HepG2 (cell line): ENCODE measurements around the gene TMEM198. TPM values are rescaled to one million over a fixed set of nuclear protein-coding genes. Genes with fewer than 3 reads are reported as not detected.
A peak's percentile ranks its signal among the peaks of the same experiment; 100 is the strongest.

ENCODE experiments used
- ATAC-seq: fragments of 200-7000 bp; cut with Tn5 transposase; 3 replicates; pipeline ENCODE4 v1.9.1; 2020; ENCODE audit warnings: mild to moderate bottlenecking, moderate library complexity
- BruUV-seq: library from RNA; stranded (reverse); fragments of 400-500 nt; replicated peaks from 2 replicates; lab custom pipeline; 2021; lab: Mats Ljungman, UMichigan
- CTCF ChIA-PET: fragments of 300-600 bp; formaldehyde crosslinking; extraction: SDS; loops from one replicate; lab custom pipeline; 2021; ENCODE audit warnings: low total read pairs, inconsistent platforms, low intra/inter-chr PET ratio; lab: Yijun Ruan, JAX
- POLR2A ChIA-PET: fragments of 350-600 bp; sonication (Branson Sonifier 250); formaldehyde crosslinking; loops from one replicate; lab custom pipeline; 2020; ENCODE audit warnings: antibody characterized with exemption, inconsistent platforms; lab: Yijun Ruan, JAX
- DNase-seq: peaks from one replicate; pipeline ENCODE4 v3.0.0-alpha.2; 2015; ENCODE audit warnings: low spot score
- FAIRE-seq: peaks from 3 replicates; lab custom pipeline; 2011; peaks lifted over from hg19 to GRCh38; lab: Jason Lieb, UNC
- H2AFZ ChIP-seq: one replicate; pipeline ENCODE4 v1.6.1; 2011; ENCODE audit warnings: low read length, inconsistent platforms
- H3K27ac ChIP-seq: fragments of 300-600 bp; 3 replicates; pipeline ENCODE4 v1.8.0; 2011; ENCODE audit warnings: mixed run types, mild to moderate bottlenecking, mixed read lengths, low read length, inconsistent platforms; ENCODE audit not compliant: insufficient read depth; ENCODE audit errors: extremely low read length
- H3K27me3 ChIP-seq, 2 experiments: fragments of 200-600 bp in 1 of 2; 2 replicates in 1 of 2; 3 replicates in 1 of 2; pipeline versions ENCODE4 v1.6.0 to v1.8.0; 2011; ENCODE audit warnings: low read length in 2 of 2, mild to moderate bottlenecking in 2 of 2, moderate library complexity in 2 of 2, inconsistent platforms in 1 of 2; ENCODE audit not compliant: insufficient read depth in 2 of 2, control insufficient read depth in 1 of 2
- H3K36me3 ChIP-seq, 2 experiments: fragments of 200-600 bp in 1 of 2; replicated peaks in 1 of 2; 2 replicates in 1 of 2; 3 replicates in 1 of 2; pipeline versions ENCODE4 v1.5.1 to v1.8.0; 2011; ENCODE audit warnings: low read length in 2 of 2, inconsistent platforms in 1 of 2; ENCODE audit not compliant: insufficient read depth in 2 of 2, control insufficient read depth in 1 of 2
- H3K4me1 ChIP-seq: 2 replicates; pipeline ENCODE4 v1.5.1; 2012; ENCODE audit warnings: low read length, inconsistent platforms; ENCODE audit not compliant: insufficient read depth
- H3K4me2 ChIP-seq: 2 replicates; pipeline ENCODE4 v1.6.0; 2011; ENCODE audit warnings: low read depth, low read length, inconsistent platforms
- H3K4me3 ChIP-seq, 3 experiments: fragments of 200-600 bp in 1 of 3; sonication (generic), shearing (Covaris generic) in 1 of 3; replicated peaks in 1 of 3; 2 replicates each; pipeline ENCODE4 v1.5.1; 2011 to 2016; ENCODE audit warnings: low read length in 3 of 3, inconsistent platforms in 2 of 3, low read depth in 2 of 3, mild to moderate bottlenecking in 2 of 3, control low read depth in 1 of 3, mixed read lengths in 1 of 3; ENCODE audit not compliant: insufficient read depth in 1 of 3
- H3K79me2 ChIP-seq: one replicate; pipeline ENCODE4 v1.6.1; 2011; ENCODE audit warnings: low read length, inconsistent platforms; ENCODE audit not compliant: insufficient read depth
- H3K9ac ChIP-seq: 2 replicates; pipeline ENCODE4 v1.6.0; 2011; ENCODE audit warnings: mild to moderate bottlenecking, low read depth, low read length, inconsistent platforms; ENCODE audit not compliant: insufficient read depth
- H3K9me3 ChIP-seq: 2 replicates; pipeline ENCODE4 v1.5.1; 2012; ENCODE audit warnings: mild to moderate bottlenecking, low read length
- H4K20me1 ChIP-seq: 2 replicates; pipeline ENCODE4 v1.6.0; 2011; ENCODE audit warnings: inconsistent platforms, mild to moderate bottlenecking, low read length, moderate library complexity; ENCODE audit not compliant: insufficient read depth
- DMAP1 ChIP-seq: IDR thresholded peaks from 2 replicates; pipeline ENCODE4 v1.6.1; 2016
- ERF ChIP-seq: IDR thresholded peaks from 2 replicates; pipeline ENCODE4 v1.6.1; 2018; ENCODE audit warnings: missing biosample characterization, missing genetic modification reagents
- EZH2 ChIP-seq: conservative IDR thresholded peaks from 2 replicates; pipeline ENCODE4 v1.6.1; 2012; ENCODE audit warnings: mild to moderate bottlenecking, low read depth, low read length, moderate library complexity
- HNF4A ChIP-seq: sonication (generic); formaldehyde crosslinking; IDR thresholded peaks from 2 replicates; pipeline ENCODE4 v1.4.0; 2020; ENCODE audit warnings: missing genetic modification reagents
- KLF15 ChIP-seq: sonication (generic); formaldehyde crosslinking; IDR thresholded peaks from 2 replicates; pipeline ENCODE4 v1.8.1; 2023; ENCODE audit warnings: borderline replicate concordance, mild to moderate bottlenecking, inconsistent platforms, missing genetic modification reagents, mixed read lengths
- MTA1 ChIP-seq: sonication (generic); formaldehyde crosslinking; IDR thresholded peaks from 2 replicates; pipeline ENCODE4 v1.4.0; 2020; ENCODE audit warnings: missing genetic modification reagents, mild to moderate bottlenecking, borderline replicate concordance
- NFE2 ChIP-seq: sonication (generic); formaldehyde crosslinking; IDR thresholded peaks from 2 replicates; pipeline ENCODE4 v1.4.0; 2020; ENCODE audit warnings: missing genetic modification reagents
- NFIC ChIP-seq: IDR thresholded peaks from 2 replicates; pipeline ENCODE4 v1.6.1; 2012; ENCODE audit warnings: mild to moderate bottlenecking, low read length, inconsistent platforms
- PTBP1 ChIP-seq: fragments of 200-400 bp; formaldehyde crosslinking; IDR thresholded peaks from 2 replicates; pipeline ENCODE4 v1.6.1; 2018; ENCODE audit warnings: low read length, low read depth; ENCODE audit not compliant: poor library complexity, severe bottlenecking
- YEATS2 ChIP-seq: sonication (generic); formaldehyde crosslinking; IDR thresholded peaks from 2 replicates; pipeline ENCODE4 v1.4.0; 2020; ENCODE audit warnings: missing genetic modification reagents, borderline replicate concordance
- ZFP37 ChIP-seq: sonication (generic); formaldehyde crosslinking; IDR thresholded peaks from 2 replicates; pipeline ENCODE4 v1.4.0; 2020; ENCODE audit warnings: missing genetic modification reagents, borderline replicate concordance
- ZNF10 ChIP-seq: sonication (generic); formaldehyde crosslinking; IDR thresholded peaks from 2 replicates; pipeline ENCODE4 v1.4.0; 2020; ENCODE audit warnings: mild to moderate bottlenecking, low read depth, missing genetic modification reagents, borderline replicate concordance
- ZNF230 ChIP-seq: sonication (generic); formaldehyde crosslinking; IDR thresholded peaks from 2 replicates; pipeline ENCODE4 v1.4.0; 2020; ENCODE audit warnings: mild to moderate bottlenecking, missing genetic modification reagents
- ZNF720 ChIP-seq: sonication (generic); formaldehyde crosslinking; IDR thresholded peaks from 2 replicates; pipeline ENCODE4 v1.4.0; 2020; ENCODE audit warnings: missing genetic modification reagents
- ZNF768 ChIP-seq: sonication (generic); formaldehyde crosslinking; IDR thresholded peaks from 2 replicates; pipeline ENCODE4 v1.4.0; 2020; ENCODE audit warnings: missing genetic modification reagents
- ZSCAN30 ChIP-seq: sonication (generic); formaldehyde crosslinking; IDR thresholded peaks from 2 replicates; pipeline ENCODE4 v1.5.0; 2020; ENCODE audit warnings: mild to moderate bottlenecking, missing genetic modification reagents
- WGBS: methylation state at CpG from one replicate; pipeline ENCODE4 v1.1.6; 2017; ENCODE audit warnings: low lambda C conversion rate; 5-methylcytosine and 5-hydroxymethylcytosine counted together
- in situ Hi-C: cut with HindIII; loops from 2 replicates; pipeline ENCODE4 v1.10.0; 2017; ENCODE audit warnings: low pct_unique_long_range_greater_than_20kb; ENCODE audit not compliant: extremely low pct_ligation_motif_present
- intact Hi-C: fragments of 100-400 bp; cut with micrococcal nuclease; formaldehyde crosslinking; loops from one replicate; pipeline ENCODE4 v1.10.0; 2022; ENCODE audit not compliant: unreplicated experiment
- polyA plus RNA-seq, 8 experiments: library from polyadenylated mRNA; depleted of rRNA in 3 of 8; stranded (reverse) in 7 of 8; unstranded in 1 of 8; fragments of >200 nt; fragmentation: Illumina TruSeq in 4 of 8; extraction: Trizol in 4 of 8; gene quantifications; 2 replicates each; pipeline versions ENCODE4 v1.2.1 to v1.2.3, GENCODE V29; 2011 to 2016; ENCODE audit warnings: low read depth in 4 of 8, missing spikeins in 1 of 8, mixed read lengths in 1 of 8; ENCODE audit not compliant: insufficient read depth in 1 of 8
- total RNA-seq, 5 experiments: library from RNA; depleted of rRNA; stranded (reverse); fragments of >200 nt; fragmentation: Illumina TruSeq; extraction: Trizol; gene quantifications; 2 replicates each; pipeline ENCODE4 v1.2.3, GENCODE V29; 2016; ENCODE audit warnings: low read depth in 1 of 5
- TF ChIP-seq, protein P1 (sequence below): sonication (generic); formaldehyde crosslinking; IDR thresholded peaks from 2 replicates; pipeline ENCODE4 v1.5.1; 2020; ENCODE audit warnings: missing genetic modification reagents, mild to moderate bottlenecking, borderline replicate concordance
- TF ChIP-seq, protein P2 (sequence below): sonication (generic); formaldehyde crosslinking; IDR thresholded peaks from 2 replicates; pipeline ENCODE4 v1.5.0; 2020; ENCODE audit warnings: missing genetic modification reagents

The TMEM198 gene
- total and polyA plus RNA-seq, 2 of the 13 experiments (the other 11 are each of a cell fraction or from before 2014, with no cell fraction given): 17.3 to 23.5 TPM

DNA sequence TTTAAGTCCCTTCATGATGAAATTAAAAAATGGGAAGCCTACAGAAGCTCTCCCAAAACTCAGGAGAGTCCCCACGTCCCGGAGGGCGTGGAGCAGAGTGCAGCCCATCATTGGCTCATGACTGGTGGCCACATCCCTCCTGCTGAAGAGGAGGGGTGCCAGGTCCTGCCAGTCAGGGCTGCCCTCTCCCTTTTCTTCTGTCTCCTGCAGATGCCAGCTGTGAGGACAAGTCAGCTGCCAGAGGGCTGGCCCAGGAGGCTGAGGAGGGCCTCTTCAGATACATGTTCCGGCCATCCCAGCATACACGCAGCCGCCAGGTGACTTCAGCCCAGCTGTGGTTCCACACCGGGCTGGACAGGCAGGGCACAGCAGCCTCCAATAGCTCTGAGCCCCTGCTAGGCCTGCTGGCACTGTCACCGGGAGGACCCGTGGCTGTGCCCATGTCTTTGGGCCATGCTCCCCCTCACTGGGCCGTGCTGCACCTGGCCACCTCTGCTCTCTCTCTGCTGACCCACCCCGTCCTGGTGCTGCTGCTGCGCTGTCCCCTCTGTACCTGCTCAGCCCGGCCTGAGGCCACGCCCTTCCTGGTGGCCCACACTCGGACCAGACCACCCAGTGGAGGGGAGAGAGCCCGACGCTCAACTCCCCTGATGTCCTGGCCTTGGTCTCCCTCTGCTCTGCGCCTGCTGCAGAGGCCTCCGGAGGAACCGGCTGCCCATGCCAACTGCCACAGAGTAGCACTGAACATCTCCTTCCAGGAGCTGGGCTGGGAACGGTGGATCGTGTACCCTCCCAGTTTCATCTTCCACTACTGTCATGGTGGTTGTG, 30.9 kb downstream of the TMEM198 start (continued):
- TF ChIP-seq, protein P1, sequence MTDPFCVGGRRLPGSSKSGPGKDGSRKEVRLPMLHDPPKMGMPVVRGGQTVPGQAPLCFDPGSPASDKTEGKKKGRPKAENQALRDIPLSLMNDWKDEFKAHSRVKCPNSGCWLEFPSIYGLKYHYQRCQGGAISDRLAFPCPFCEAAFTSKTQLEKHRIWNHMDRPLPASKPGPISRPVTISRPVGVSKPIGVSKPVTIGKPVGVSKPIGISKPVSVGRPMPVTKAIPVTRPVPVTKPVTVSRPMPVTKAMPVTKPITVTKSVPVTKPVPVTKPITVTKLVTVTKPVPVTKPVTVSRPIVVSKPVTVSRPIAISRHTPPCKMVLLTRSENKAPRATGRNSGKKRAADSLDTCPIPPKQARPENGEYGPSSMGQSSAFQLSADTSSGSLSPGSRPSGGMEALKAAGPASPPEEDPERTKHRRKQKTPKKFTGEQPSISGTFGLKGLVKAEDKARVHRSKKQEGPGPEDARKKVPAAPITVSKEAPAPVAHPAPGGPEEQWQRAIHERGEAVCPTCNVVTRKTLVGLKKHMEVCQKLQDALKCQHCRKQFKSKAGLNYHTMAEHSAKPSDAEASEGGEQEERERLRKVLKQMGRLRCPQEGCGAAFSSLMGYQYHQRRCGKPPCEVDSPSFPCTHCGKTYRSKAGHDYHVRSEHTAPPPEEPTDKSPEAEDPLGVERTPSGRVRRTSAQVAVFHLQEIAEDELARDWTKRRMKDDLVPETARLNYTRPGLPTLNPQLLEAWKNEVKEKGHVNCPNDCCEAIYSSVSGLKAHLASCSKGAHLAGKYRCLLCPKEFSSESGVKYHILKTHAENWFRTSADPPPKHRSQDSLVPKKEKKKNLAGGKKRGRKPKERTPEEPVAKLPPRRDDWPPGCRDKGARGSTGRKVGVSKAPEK (CRISPR knock-in tag): 0 out of 2 replicates have a peak, but pooled peaks have one; percentile 38
- peak; percentile 29; the same call in 1 of the 2 replicates for TF ChIP-seq MTA1
- peak; percentile 26; the same call in 1 of the 2 replicates for TF ChIP-seq ZNF768 (CRISPR knock-in tag)
- no peak for TF ChIP-seq PTBP1
- no peak for TF ChIP-seq ZNF10 (CRISPR knock-in tag)

GRCh38 chr2:219575566-219576504, 32.0 kb downstream of the TMEM198 start:
- DNase-seq (peak; percentile 79), ATAC-seq (peak; percentile 4), FAIRE-seq (peak; percentile 47)
- H3K4me2 ChIP-seq: peak overlapping the region; percentile 79
- H3K27ac ChIP-seq: peak overlapping the region; percentile 86
- no peaks in the 10 kb centered on the region for H3K9me3 ChIP-seq
- ChIA-PET CTCF (interaction anchor here (1.8 kb wide), 1 partner anchor 66 kb away, joined by 5 read pairs; no protein-coding TSS in a partner anchor), POLR2A (interaction anchor here (0.6 to 5.5 kb wide), 7 partner anchors 13 to 205 kb away, joined by 3 to 82 read pairs (median 6); partner anchors contain the start of genes CHPF, GMPPA, STK11IP and TMEM198)
- peaks cover 82% of the 10 kb centered on the region for H3K4me1 ChIP-seq
- no TSS peak for BruUV-seq
- no peaks in the 10 kb centered on the region for H3K27me3 ChIP-seq
- H3K36me3 ChIP-seq: no peaks in the 10 kb centered on the region
- H4K20me1 ChIP-seq: no peaks in the 10 kb centered on the region
- in situ Hi-C loops: no loop called here
- intact Hi-C loops: loop anchor here (1.0 to 5.0 kb wide), 2 partner anchors 33 to 51 kb away; partner anchors contain the start of genes CHPF and SLC4A3
- 37% methylated on average over 6 of the region's 6 CpGs for WGBS
- H3K9ac ChIP-seq: peak overlapping the region; percentile 65
- no peak overlapping the region for H2AFZ ChIP-seq
- peaks cover 2% of the 10 kb centered on the region for H3K79me2 ChIP-seq
- H3K4me3 ChIP-seq: peak overlapping the region in 2 of 3 experiments; percentile 15 to 45; a peak in 3 of 6 replicates
- TF ChIP-seq, protein P2, sequence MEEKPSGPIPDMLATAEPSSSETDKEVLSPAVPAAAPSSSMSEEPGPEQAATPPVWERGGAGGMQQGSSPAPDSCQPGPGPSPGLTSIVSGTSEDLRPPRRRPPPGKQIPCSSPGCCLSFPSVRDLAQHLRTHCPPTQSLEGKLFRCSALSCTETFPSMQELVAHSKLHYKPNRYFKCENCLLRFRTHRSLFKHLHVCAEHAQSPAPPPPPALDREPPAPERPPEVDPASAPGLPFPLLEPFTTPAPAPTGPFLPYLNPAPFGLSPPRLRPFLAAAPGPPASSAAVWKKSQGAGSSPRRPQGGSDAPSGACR (CRISPR knock-in tag): no peak; the same call in 1 of the 2 replicates
- TF ChIP-seq ERF (CRISPR knock-in tag): peak; percentile 69
- peak; percentile 42; the same call in 1 of the 2 replicates for TF ChIP-seq YEATS2 (CRISPR knock-in tag)
- TF ChIP-seq ZFP37 (CRISPR knock-in tag): peak; percentile 66; the same call in 1 of the 2 replicates
- no peak for TF ChIP-seq KLF15 (CRISPR knock-in tag)
- no peak for TF ChIP-seq NFIC
- no peak for TF ChIP-seq ZNF720 (CRISPR knock-in tag)
- no peak for TF ChIP-seq NFE2 (CRISPR knock-in tag)
- TF ChIP-seq DMAP1 (CRISPR knock-in tag): no peak
- TF ChIP-seq EZH2: no peak
- no peak for TF ChIP-seq ZNF230 (CRISPR knock-in tag)
- no peak for TF ChIP-seq ZSCAN30 (CRISPR knock-in tag)
- no peak; the same call in 1 of the 2 replicates for TF ChIP-seq HNF4A (CRISPR knock-in tag)
